ENCODE measurements around the gene IRAK2.

The IRAK2 gene

DNA sequence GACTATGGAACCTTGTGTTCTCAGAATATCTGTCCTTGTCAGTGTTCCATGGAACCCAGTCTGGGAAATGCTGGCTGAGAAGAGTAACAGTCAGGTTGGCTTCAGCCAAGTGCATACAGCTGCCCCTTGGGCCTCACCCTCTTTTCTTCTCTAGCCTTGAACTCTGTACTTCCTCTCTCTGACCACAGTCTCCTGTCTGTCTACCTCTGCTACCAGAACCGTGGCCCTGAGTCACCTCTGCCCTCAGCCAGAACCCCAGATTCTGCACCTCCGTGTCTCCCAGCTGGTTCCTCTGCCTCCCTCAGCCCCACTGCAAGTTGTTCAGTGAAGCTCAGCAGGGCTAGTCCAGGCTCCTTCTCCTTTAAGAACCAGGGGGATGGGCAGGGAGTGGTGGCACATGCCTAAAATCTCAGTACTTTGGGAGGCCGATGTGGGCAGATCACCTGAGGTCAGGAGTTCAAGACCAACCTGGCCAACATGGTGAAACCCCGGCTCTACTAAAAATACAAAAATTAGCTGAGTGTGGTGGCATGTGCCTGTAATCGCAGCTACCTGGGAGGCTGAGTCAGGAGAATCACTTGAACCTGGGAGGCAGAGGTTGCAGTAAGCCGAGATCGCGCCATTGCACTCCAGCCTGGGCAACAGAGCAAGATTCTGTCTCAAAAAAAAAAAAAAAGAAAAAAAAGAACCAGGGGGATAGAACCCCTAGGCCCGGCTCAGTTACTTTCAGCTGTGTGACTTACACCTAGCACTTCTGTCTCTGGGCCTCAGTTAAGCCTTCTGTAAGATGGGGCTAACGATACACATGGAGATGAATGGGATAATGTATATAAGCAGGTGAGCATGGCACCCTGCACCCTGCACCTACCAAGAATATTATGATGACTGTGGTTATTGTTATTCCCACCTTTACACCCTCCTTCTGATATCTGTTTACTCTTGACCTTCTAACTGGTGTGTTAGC lies 59.2 kb downstream of the IRAK2 start:
- no peak for DNase-seq (ENCODE audit: low read depth in 2 of 2)

DNA sequence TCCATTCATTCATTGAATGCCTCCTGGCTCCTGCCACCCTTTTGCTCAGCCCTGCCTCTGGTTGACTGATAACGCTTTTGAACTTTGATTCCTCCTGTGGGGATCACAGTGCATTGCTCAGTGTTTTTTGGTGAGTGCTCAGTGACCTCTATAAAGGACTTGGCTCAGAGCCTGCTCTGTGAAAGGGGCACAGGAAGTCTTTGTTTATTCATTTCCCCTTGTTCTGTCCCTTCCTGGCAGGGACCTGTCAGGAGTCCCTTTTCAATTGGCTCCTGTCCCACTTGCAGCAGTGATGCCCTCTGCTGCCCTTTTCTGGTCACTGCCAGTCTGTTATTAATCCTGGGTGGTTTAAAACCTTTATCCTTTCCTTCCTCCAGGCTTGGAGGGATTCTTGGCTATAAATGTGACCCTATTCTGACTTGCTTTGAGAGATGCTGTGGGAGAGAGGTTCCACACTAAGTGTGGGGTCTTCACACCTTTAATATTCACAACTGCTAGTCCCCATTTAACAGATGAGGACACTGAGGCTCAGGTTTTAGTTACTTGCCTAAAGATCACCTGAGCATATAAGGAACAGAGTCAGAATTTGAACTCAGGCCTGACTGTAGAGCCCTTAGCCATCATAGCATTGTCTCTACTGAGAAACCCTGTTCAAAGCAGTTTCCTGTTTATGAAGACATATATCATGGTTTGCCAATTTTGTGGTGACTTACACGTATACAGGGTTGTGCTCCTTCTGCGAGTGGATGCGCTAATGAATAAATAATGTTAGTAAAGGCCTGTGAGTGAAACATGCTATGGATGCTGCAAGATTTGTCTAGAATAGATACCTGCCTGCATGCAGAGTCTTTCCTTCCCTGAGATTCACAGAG lies 60.3 kb downstream of the IRAK2 start:
- peak; percentile 38 to 52 for DNase-seq (ENCODE audit: low read depth in 2 of 2)

DNA sequence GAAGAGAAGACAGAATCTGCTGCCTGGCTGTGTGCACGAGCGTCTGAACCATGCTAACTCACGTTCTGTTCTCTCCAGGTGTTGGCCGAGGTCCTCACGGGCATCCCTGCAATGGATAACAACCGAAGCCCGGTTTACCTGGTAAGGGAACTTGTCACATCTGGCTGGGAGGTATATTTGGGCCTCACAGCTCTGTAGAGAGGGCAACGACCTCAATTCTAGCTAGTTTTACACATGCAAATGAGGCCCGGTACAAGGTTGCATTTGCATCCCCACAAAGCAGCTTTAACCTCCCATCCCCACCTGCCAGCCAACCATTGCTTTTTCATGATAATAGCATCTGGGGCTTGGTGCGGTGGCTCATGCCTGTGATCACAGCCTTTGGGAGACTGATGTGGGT lies 61.6 kb downstream of the IRAK2 start:
- no peak for DNase-seq (ENCODE audit: low read depth in 2 of 2)

DNA sequence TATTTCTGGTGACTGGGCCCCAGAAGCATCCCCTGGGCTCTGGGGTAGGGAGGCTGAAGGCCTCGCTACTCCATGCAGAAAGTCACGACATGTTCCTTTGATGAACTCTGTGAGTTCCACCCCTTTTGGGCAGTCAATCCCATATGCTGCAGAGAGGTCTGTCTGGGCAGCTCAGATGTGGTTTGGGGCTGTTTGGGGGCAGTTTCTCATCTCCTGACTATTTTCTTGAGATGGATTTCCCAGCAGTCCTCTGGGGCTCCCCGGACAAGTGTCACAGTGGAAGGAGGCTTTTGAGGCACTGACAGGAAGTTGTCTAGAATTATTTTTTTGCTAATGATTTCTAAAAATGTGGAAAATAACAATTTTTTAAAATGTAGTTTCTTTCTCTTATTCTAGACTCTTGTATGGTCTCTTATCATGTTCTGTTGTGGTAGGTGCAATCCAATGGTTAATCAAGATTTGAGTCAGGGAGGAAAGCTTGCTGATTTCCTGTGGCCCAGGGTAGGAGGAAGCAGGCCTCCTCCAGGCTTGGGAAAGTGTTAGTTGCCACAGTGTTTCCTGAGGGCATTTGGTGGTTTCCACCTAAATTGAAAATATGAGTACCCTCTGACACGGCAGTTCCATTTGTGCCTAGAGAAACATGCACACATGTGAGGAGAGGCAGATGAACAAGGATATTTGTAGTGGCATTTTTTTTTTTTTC lies 63.7 kb downstream of the IRAK2 start:
- DNase-seq (ENCODE audit: low read depth in 2 of 2) = peak in 1 of 2 donors; percentile 24

DNA sequence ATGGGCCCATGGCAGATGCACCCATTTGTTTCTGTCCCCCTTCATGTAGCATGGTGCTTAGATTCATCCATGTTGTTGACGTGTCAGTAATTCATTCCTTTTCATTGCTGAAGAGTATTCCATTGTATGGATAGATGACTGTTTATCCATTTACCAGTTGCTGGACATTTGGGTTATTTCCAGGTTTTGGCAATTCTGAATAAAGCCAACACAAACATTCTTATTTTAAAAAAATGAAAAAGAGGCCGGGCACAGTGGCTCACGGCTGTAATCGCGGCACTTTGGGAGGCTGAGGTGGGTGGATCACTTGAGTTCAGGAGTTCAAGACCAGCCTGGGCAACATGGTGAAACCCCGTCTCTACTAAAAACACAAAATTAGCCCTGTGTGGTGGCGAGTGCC lies 64.9 kb downstream of the IRAK2 start:
- DNase-seq (ENCODE audit: low read depth in 2 of 2) = no peak

DNA sequence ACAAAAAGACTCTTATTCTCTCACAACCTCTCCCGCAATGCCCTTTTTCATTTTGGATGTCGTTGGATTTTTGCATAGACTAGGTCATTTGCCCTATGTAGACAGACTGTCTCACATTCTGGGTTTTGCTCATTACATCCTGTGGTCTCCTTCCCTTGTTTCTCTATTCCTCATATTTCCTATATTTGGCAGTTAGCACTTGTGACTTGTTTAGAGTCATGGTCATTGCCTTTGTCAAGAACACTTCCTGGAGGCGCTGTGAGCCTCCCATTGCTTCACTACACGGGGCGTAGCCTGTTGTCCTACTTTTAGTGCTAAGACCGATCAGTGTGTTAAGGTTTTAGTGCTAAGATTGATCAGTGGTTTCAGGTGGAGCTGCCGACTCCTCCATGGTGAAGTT lies 67.4 kb downstream of the IRAK2 start:
- DNase-seq (ENCODE audit: low read depth in 2 of 2) = no peak

DNA sequence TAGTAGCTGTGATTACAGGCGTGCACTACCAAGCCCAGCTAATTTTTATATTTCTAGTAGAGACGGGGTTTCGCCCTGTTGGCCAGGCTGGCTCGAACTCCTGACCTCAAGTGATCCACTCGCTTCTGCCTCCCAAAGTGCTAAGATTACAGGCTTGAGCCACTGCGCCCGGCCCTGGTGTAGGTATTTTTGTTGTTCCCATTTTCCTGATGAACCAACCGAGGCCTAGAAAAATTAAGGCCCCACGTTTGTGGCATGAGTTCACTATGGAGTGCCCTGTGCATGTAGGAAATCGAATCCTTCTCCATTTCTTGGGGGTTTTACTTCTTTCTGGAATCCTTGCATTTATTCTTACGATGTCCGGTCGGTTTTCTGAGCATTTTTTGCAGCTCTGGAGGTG lies 69.3 kb downstream of the IRAK2 start:
- no peak for DNase-seq (ENCODE audit: low read depth in 2 of 2)

DNA sequence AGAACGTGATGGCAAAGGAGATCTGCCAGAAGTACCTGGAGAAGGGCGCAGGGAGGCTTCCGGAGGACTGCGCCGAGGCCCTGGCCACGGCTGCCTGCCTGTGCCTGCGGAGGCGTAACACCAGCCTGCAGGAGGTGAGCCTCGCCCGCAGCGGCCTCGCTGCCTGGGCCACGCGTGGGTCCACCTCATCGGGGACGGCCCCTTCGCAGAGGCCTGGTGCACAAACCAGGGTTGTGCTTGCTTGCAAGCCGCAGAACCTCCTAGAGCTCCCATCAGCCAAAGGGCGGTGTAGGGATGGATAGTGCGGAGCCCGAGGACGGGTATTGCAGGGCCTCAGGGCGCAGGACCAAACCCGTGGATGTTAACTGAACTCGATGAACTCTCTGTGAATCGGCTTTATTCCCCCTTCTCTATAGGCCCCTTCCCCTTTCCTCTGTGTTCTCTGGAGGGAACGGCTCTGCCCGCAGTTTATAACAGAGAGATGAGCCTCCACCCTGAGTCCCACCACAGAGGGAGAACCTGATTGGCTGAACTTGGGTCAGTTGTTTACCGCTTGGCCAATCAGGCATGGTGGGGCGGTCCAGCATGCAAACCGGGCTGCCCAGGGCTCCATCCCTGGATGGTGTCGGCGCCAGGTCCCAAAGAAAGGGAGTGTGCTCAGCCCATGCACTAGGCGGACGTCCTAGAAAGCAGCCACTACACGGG lies 70.0 kb downstream of the IRAK2 start:
- DNase-seq (ENCODE audit: low read depth in 2 of 2) = no peak

DNA sequence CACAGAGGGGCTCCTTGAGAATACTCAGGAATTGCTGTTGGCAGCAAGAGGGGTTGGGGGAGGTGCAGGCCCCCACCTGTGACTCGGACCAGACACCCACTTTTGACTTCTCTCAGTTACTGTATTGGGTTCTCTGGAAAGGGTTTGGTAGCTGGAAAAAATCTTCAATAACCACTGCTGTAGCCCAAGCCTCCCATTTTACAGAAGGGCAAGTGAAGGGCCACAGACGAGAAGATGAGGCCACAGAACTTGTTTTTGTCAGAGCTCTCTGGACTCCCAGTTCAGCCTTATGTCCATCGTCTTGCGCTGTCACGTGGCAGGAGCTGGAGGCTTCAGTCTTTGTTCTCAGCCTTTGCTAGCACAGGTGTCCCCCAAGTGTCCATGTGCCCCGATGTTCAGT lies 70.8 kb downstream of the IRAK2 start:
- no peak for DNase-seq (ENCODE audit: low read depth in 2 of 2)

DNA sequence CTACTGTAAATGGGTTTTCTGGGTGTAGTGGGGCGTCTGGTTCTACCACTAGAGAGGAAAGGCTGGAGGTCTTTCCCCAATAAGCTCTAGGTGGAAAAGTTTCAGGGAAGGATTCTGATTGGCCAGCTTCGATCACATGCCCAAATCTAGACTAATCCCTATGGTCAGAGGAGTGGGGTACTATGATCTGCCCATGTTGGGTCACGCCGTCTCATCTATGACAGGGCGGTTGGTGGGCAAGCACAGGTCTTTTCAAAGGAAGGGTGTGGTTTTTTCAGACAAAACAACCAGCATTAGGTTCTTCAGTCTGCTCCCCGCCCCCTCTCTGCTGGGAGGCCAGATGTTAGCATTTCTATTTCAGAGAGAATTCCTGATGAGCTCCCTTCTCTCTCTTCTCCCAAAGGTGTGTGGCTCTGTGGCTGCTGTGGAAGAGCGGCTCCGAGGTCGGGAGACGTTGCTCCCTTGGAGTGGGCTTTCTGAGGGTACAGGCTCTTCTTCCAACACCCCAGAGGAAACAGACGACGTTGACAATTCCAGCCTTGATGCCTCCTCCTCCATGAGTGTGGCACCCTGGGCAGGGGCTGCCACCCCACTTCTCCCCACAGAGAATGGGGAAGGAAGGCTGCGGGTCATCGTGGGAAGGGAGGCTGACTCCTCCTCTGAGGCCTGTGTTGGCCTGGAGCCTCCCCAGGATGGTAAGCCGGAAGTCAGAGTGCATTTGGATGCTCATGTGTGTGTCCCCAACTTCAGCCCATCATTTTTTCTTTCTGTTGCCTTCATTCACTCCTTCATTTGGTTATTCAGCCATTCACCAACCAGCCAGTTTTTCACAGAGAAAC lies 73.8 kb downstream of the IRAK2 start:
- DNase-seq (ENCODE audit: low read depth in 2 of 2) = peak in 1 of 2 donors; percentile 28

DNA sequence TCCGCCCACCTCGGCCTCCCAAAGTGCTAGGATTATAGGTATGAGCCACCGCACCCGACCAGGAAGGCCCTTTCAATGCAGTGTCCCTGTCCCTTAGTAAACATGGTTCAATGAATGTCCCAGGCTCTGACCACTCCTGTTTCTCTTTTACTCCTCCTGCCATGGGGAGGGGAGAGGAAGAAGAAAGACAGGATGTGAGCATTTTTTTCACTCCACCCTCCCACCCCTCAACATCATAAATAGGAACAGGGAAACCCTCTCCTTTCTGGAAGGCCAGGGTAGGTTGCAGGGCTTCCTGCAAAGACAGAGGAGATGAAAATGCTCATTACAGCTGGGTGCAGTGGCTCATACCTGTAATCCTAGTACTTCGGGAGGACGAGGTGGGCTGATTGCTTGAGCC lies 76.1 kb downstream of the IRAK2 start:
- no peak for DNase-seq (ENCODE audit: low read depth in 2 of 2)

DNA sequence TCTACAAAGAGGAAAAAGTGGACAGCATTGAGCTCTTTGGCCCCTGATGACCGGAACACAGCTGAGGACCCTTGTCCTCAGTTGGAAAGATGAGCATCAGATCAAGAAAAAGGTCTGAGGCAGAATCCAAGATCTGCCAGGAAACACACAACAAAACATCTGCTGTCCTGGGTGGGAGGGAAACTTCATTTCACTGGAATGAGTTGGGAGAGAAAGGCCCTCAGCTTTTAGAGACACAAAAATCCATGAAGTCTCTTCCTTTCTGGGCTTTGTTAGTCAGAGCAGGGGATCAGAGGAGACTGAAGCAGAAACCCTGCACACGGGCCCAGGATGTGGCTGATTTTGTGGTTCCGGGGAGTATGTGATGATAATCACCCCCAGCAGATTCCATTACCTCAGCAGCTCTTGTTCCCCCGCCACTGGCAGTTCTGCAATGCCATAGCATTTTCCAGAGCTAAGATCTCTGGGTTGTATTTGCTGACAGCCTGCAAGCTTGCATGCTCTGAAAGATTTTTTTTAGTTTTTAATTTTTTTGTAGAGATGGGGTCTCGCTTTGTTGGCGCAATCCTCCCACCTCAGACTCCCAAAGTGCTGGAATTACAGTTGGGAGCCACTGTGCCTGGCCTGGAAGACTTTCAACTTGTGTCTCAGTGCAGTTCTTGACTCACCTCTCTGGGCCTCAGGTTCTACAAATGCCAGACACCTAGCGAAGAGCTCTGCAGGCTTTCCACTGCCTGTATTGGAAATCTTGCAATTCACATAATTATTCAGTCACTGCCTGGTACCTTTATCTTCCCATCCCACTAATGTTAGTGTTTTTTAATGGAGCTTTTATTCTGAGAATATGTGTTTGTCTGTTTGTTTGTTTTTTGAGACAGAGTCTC lies 77.7 kb downstream of the IRAK2 start:
- DNase-seq (ENCODE audit: low read depth in 2 of 2) = peak; percentile 42 to 61

DNA sequence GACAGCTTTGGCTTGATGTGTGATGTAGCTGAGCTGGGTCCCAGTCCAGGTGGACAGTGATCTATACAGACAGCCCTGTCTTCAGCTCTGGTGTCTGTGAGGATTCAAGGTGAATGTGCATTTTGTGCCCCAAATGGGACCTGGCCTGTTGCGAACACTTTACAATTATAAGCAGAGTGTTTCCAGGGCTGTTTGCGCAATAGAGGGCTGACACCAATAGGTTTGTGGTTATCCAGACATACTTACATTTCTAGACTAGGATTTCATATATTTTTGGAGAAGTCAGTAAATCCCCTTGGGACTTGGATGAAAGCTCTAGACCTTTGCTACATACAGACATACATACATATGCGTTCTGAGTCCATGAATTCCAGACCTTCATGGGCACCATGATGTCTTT lies 79.3 kb downstream of the IRAK2 start:
- no peak for DNase-seq (ENCODE audit: low read depth in 2 of 2)

DNA sequence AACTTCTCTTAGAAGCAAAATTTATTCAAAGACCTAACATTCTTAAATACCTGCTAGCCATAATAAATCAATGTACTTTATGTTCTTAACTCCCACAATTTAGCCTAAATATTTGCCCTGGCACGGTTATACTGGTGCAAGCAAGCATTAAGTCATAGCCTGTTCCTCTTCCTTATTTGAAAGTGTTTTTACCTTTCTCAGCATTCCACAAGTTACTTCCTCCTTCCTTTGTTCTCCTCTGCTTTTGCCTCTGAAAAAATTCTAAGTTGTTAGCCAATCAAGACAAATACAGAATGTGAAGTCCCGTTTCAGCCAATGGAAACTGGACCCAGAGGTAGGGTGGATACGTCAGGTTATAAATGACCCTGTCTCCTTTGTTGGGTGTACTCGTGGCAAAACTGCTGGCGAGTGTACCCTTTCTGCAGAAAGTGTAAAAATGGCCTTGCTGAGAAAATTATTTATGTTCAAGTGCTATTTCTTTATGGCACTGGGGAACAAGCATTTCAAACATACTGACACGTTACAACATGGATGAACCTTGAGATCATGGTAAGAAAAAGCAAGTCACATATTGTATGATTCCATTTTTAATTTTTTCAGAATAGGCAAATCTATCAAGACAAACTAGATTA lies 80.5 kb downstream of the IRAK2 start:
- no peak for DNase-seq (ENCODE audit: low read depth in 2 of 2)

DNA sequence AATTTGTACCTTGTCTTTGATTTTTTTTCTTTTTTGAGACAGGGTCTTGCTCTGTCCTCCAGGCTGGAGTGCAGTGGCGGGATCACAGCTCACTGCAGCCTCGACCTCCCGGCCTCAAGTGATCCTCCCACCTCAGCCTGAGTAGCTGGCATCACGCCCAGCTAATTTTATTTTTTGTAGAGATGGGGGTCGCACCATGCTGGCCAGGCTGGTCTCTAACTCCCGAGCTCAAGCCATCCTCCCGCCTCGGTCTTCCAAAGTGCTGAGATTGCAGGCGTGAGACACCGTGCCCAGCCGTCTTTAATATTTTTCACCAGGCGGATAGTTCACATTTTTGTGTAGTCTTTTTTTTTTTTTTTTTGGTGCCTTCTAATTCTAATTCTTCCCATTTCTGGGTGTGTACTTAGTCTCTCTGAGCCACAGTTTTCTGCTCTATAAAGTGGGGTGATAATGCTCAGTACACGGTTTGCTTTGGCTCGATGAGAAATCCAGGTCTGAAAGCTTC lies 83.0 kb downstream of the IRAK2 start:
- no peak for DNase-seq (ENCODE audit: low read depth in 2 of 2)

DNA sequence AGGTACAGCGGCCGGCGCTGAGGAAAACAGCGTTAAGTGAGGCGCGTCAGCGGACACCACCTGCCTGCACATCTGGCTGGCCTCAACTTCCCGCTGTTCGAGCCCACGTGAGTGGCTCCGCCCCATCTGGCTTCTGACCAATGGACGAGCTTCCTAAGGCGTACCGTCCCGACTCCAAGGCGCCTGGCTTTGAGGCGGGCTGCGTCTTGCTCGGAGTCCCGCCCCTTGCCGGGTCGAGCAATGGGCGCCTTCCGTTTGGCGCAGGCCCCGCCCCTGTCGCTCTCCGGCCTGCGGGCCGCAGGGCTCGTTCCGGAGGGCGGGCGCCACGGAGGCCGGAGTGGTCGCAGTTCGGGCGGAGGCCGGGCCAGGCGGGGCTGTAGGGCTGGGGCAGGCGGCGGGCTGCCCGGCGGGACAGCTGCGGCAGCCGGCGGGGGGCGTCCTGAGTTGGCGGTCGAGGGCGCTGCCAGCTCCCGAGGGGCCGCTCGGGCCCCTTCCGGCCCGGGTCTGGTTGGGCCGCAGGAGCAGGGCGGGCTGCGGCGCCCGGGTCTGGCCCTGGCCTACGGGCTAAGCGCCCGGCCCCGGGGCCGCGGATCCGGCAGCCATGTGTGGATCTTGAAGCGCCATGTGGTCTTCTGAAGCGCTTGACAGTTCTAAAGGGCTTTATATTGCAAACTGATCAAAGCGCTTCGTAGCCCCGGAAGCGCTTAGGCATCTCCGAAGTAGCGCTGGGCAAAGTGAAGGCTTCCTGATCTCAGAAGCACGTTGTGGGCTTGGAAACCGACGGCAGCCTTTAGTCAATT lies 83.7 kb downstream of the IRAK2 start, which contains the start of gene TATDN2:
Gene TATDN2 (plus strand): TSS at position 276 of the 800 bp plus-strand sequence. CDS start 742 bp downstream, outside the sequence.
- DNase-seq (ENCODE audit: low read depth in 2 of 2) = peak; percentile 86 to 91

DNA sequence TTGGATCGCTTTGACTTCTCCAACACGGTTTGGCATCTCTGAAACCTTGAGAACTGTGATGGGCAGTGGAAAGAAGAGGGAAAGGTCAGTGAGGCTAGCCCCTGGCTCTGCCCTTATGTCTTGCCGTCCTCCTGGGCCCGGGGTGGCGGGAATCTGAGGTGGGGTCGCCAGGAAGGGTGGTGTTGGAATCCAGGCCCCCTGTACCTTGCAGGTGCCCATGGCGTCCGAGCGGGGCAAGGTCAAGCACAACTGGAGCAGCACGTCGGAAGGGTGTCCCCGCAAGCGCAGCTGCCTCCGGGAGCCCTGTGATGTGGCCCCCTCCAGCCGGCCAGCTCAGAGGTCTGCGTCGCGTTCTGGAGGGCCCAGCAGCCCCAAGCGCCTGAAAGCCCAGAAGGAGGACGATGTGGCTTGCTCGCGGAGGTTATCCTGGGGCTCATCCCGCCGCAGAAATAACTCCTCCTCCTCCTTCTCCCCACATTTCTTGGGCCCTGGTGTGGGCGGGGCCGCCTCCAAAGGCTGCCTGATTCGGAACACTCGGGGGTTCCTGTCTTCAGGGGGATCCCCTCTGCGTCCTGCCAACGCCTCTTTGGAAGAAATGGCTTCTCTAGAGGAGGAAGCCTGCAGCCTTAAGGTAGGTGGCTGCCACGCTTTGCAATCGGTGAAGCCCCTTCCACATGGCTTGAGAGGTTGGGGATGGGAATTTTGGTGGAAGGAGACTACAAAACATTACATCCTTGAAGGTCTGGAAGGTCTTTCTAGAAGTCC lies 84.4 kb downstream of the IRAK2 start:
- DNase-seq (ENCODE audit: low read depth in 2 of 2) = peak; percentile 67 to 72

Data from stimulated activated CD8-positive, alpha-beta memory T cell treated with anti-CD3 and anti-CD28 coated beads, Interleukin-2, amount 100 ng/mL, for 48 hours (primary cell).